Gastroesophageal sphincter (tissue), 3 donors: ENCODE data around the gene ACTMAP.

ENCODE experiments used
- EP300 ChIP-seq: sonication (generic); formaldehyde crosslinking; IDR thresholded peaks from one replicate; pipeline ENCODE4 v1.6.1; 2017; ENCODE audit warnings: antibody characterized with exemption, mild to moderate bottlenecking
- POLR2A ChIP-seq, 2 donors: fragments of 450-650 bp; IDR thresholded peaks; one replicate each; pipeline ENCODE4 v1.6.1; 2017; ENCODE audit warnings: antibody characterized with exemption in 2 of 2, mild to moderate bottlenecking in 2 of 2, moderate library complexity in 1 of 2
- POLR2AphosphoS5 ChIP-seq: sonication (generic); formaldehyde crosslinking; IDR thresholded peaks from one replicate; pipeline ENCODE4 v1.6.1; 2017; ENCODE audit warnings: antibody characterized with exemption
- TF ChIP-seq, protein P1 (sequence below), 4 experiments: fragments of 200-600 bp in 2 of 4; fragments of 450-650 bp in 2 of 4; sonication (generic) in 1 of 4; IDR thresholded peaks; one replicate each; pipeline ENCODE4 v1.5.1; 2017 to 2019; ENCODE audit warnings: antibody characterized with exemption in 4 of 4, mild to moderate bottlenecking in 2 of 4, moderate library complexity in 2 of 4

DNA sequence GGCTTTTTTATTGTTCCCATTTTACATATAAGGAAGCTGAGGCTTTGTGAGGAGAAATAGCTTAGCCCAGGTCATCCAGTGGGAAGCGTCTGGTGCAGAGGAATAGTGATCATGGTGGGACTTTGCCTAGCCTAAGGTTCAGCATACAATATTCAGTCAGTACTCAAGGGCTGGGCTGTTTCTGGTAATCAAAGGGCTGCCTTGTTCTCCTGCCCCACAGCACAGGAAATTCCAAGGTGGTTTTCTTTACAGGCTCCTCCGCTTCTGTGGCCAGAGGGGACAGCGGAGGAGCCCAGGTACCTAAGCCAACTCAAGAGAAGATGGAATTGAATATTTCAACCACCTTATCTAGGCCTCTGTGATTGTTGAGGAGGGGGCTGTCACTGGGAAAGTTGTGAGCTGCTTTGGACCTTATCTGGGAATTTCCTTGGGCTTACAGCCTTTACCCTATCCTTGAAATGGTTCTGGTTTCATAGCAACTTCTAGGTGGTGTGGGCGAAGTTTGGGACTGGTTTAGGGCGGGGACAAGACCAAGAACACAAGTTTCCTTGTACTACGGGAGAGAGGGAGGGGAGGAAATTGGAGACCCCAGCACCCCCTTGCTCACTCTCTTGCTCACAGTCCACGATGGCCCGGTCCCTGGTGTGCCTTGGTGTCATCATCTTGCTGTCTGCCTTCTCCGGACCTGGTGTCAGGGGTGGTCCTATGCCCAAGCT, 24.8 kb upstream of the ACTMAP start, which contains the start of gene MIA:
- TF ChIP-seq POLR2AphosphoS5, result no peak
- TF ChIP-seq, protein P1, sequence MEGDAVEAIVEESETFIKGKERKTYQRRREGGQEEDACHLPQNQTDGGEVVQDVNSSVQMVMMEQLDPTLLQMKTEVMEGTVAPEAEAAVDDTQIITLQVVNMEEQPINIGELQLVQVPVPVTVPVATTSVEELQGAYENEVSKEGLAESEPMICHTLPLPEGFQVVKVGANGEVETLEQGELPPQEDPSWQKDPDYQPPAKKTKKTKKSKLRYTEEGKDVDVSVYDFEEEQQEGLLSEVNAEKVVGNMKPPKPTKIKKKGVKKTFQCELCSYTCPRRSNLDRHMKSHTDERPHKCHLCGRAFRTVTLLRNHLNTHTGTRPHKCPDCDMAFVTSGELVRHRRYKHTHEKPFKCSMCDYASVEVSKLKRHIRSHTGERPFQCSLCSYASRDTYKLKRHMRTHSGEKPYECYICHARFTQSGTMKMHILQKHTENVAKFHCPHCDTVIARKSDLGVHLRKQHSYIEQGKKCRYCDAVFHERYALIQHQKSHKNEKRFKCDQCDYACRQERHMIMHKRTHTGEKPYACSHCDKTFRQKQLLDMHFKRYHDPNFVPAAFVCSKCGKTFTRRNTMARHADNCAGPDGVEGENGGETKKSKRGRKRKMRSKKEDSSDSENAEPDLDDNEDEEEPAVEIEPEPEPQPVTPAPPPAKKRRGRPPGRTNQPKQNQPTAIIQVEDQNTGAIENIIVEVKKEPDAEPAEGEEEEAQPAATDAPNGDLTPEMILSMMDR (IDR thresholded peaks at IDR 0.05), result no peak
- TF ChIP-seq EP300, result no peak
- no peak for TF ChIP-seq POLR2A (IDR thresholded peaks at IDR 0.05)
